Measurements from ENCODE around the gene COA4.
A peak's percentile ranks its signal among the peaks of the same experiment; 100 is the strongest.
"Not testable (repeated sequence)": the region's sequence is repeated elsewhere in the genome, so short reads cannot be mapped to it uniquely, and the experiment has no call there.

Gene COA4

GRCh38 chr11:73876424-73877310, at the start of gene COA4, which contains the start of gene PAAF1:
TSS of gene COA4 (minus strand) at chr11:73876846. CDS start at chr11:73873378, 3,468 bp downstream.
TSS of gene PAAF1 (plus strand) at chr11:73876999. CDS start at chr11:73877022, 23 bp downstream.
- peak; percentile 96 for DNase-seq (ENCODE audit: low spot score)

- no peak for DNase-seq (ENCODE audit: low spot score)
Measured at GRCh38 chr11:73921180-73921579, 44.5 kb upstream of the COA4 start.

- no peak for DNase-seq (ENCODE audit: low spot score)
Measured at GRCh38 chr11:73916435-73916834, 39.8 kb upstream of the COA4 start.

- no peak for DNase-seq (ENCODE audit: low spot score)
Measured at GRCh38 chr11:73914284-73914683, 37.6 kb upstream of the COA4 start.

GRCh38 chr11:73913472-73913871, 36.8 kb upstream of the COA4 start:
- DNase-seq (ENCODE audit: low spot score): no peak

GRCh38 chr11:73912026-73912425, 35.4 kb upstream of the COA4 start:
- no peak for DNase-seq (ENCODE audit: low spot score)

GRCh38 chr11:73907191-73907590, 30.5 kb upstream of the COA4 start:
- no peak for DNase-seq (ENCODE audit: low spot score)

- DNase-seq (ENCODE audit: low spot score): no peak
Measured at GRCh38 chr11:73902303-73902702, 25.7 kb upstream of the COA4 start.

GRCh38 chr11:73894725-73895335, 18.2 kb upstream of the COA4 start:
- no peak for DNase-seq (ENCODE audit: low spot score)

GRCh38 chr11:73893041-73893440, 16.4 kb upstream of the COA4 start:
- DNase-seq (ENCODE audit: low spot score): no peak

GRCh38 chr11:73889536-73889935, 12.9 kb upstream of the COA4 start:
- DNase-seq (ENCODE audit: low spot score): no peak

GRCh38 chr11:73889019-73889418, 12.4 kb upstream of the COA4 start:
- DNase-seq (ENCODE audit: low spot score): no peak

GRCh38 chr11:73888244-73888643, 11.6 kb upstream of the COA4 start:
- DNase-seq (ENCODE audit: low spot score): no peak

GRCh38 chr11:73883856-73884255, 7.2 kb upstream of the COA4 start:
- no peak for DNase-seq (ENCODE audit: low spot score)

- DNase-seq (ENCODE audit: low spot score): not testable (repeated sequence)
Measured at GRCh38 chr11:73880449-73880848, 3.8 kb upstream of the COA4 start.

GRCh38 chr11:73878771-73879170, 2.1 kb upstream of the COA4 start:
- DNase-seq (ENCODE audit: low spot score): no peak

GRCh38 chr11:73875840-73876239, 806 bp downstream of the COA4 start:
- no peak for DNase-seq (ENCODE audit: low spot score)

- no peak for DNase-seq (ENCODE audit: low spot score)
Measured at GRCh38 chr11:73875380-73875779, 1.3 kb downstream of the COA4 start.

- no peak for DNase-seq (ENCODE audit: low spot score)
Measured at GRCh38 chr11:73872749-73873357, 3.8 kb downstream of the COA4 start.

GRCh38 chr11:73870261-73870660, 6.4 kb downstream of the COA4 start:
- DNase-seq (ENCODE audit: low spot score): no peak

GRCh38 chr11:73869332-73869949, 7.2 kb downstream of the COA4 start:
- DNase-seq (ENCODE audit: low spot score): no peak

GRCh38 chr11:73866586-73866996, 10.1 kb downstream of the COA4 start:
- DNase-seq (ENCODE audit: low spot score): no peak
